ENCODE results near the gene MUC13. TPM values are rescaled to one million over a fixed set of nuclear protein-coding genes. Genes with fewer than 3 reads are reported as not detected.

MUC13 gene
- total RNA-seq, 1 donor from 2014 or later, result not detected

- Histone ChIP-seq H3K27ac (ENCODE audit: low read depth, low read length) (peak within 1 kb of the TSS; percentile 71), H3K4me1 (ENCODE audit: control insufficient read depth in 3 of 3, insufficient read depth in 3 of 3, low read length in 3 of 3) (peaks cover 11 to 15% (median 14%) of the 10 kb centered on the region in 3 donors), H3K9ac (ENCODE audit: low read depth in 1 of 3, low read length in 3 of 3) (peak within 1 kb of the TSS; percentile 74 to 83 (median 79)), H3K27me3 (ENCODE audit: control insufficient read depth in 3 of 3, insufficient read depth in 3 of 3, low read length in 3 of 3) (no peaks in the 10 kb centered on the region), H3K36me3 (ENCODE audit: control insufficient read depth in 3 of 3, insufficient read depth in 3 of 3, low read length in 3 of 3) (no peaks in the 10 kb centered on the region), H3K4me3 (ENCODE audit: low read length in 3 of 3) (peak within 1 kb of the TSS; percentile 69 to 76 (median 76)), H3K9me3 (ENCODE audit: control insufficient read depth in 3 of 3, low read length in 3 of 3) (no peaks in the 10 kb centered on the region)
Measured at GRCh38 chr3:124887177-124887931, 47.2 kb downstream of the MUC13 start, which contains the start of gene ITGB5. Gene ITGB5 (minus strand): TSS chr3:124887365. CDS start chr3:124887000, 365 bp downstream.

GRCh38 chr3:124886168-124887056, 48.1 kb downstream of the MUC13 start:
- Histone ChIP-seq H3K27me3 (ENCODE audit: control insufficient read depth in 3 of 3, insufficient read depth in 3 of 3, low read length in 3 of 3) (no peaks in the 10 kb centered on the region), H3K9me3 (ENCODE audit: control insufficient read depth in 3 of 3, low read length in 3 of 3) (no peaks in the 10 kb centered on the region), H3K4me1 (ENCODE audit: control insufficient read depth in 3 of 3, insufficient read depth in 3 of 3, low read length in 3 of 3) (peaks cover 11 to 17% (median 15%) of the 10 kb centered on the region in 3 donors), H3K9ac (ENCODE audit: low read depth in 1 of 3, low read length in 3 of 3) (peak overlapping the region; percentile 74 to 83 (median 77)), H3K36me3 (ENCODE audit: control insufficient read depth in 3 of 3, insufficient read depth in 3 of 3, low read length in 3 of 3) (no peaks in the 10 kb centered on the region), H3K27ac (ENCODE audit: low read depth, low read length) (peak overlapping the region; percentile 71), H3K4me3 (ENCODE audit: low read length in 3 of 3) (peak overlapping the region; percentile 71 to 76 (median 76))

- H3K27ac ChIP-seq (ENCODE audit: low read depth, low read length), result peak overlapping the region; percentile 23
- H3K9ac ChIP-seq (ENCODE audit: low read depth in 1 of 3, low read length in 3 of 3), result peak overlapping the region; percentile 61 to 83 (median 77)
- no peaks in the 10 kb centered on the region for H3K36me3 ChIP-seq (ENCODE audit: control insufficient read depth in 3 of 3, insufficient read depth in 3 of 3, low read length in 3 of 3)
- H3K4me1 ChIP-seq (ENCODE audit: control insufficient read depth in 3 of 3, insufficient read depth in 3 of 3, low read length in 3 of 3), result peaks cover 11 to 17% (median 15%) of the 10 kb centered on the region in 3 donors
- H3K27me3 ChIP-seq (ENCODE audit: control insufficient read depth in 3 of 3, insufficient read depth in 3 of 3, low read length in 3 of 3), result no peaks in the 10 kb centered on the region
- H3K4me3 ChIP-seq (ENCODE audit: low read length in 3 of 3), result peak overlapping the region; percentile 71 to 76 (median 76)
- H3K9me3 ChIP-seq (ENCODE audit: control insufficient read depth in 3 of 3, low read length in 3 of 3), result no peaks in the 10 kb centered on the region
Measured at GRCh38 chr3:124885466-124886167, 48.9 kb downstream of the MUC13 start.

- Histone ChIP-seq H3K4me1 (ENCODE audit: control insufficient read depth in 3 of 3, insufficient read depth in 3 of 3, low read length in 3 of 3) (peaks cover 11 to 17% (median 15%) of the 10 kb centered on the region in 3 donors), H3K4me3 (ENCODE audit: low read length in 3 of 3) (no peak overlapping the region), H3K36me3 (ENCODE audit: control insufficient read depth in 3 of 3, insufficient read depth in 3 of 3, low read length in 3 of 3) (no peaks in the 10 kb centered on the region), H3K27ac (ENCODE audit: low read depth, low read length) (no peak overlapping the region), H3K9ac (ENCODE audit: low read depth in 1 of 3, low read length in 3 of 3) (no peak overlapping the region), H3K27me3 (ENCODE audit: control insufficient read depth in 3 of 3, insufficient read depth in 3 of 3, low read length in 3 of 3) (no peaks in the 10 kb centered on the region), H3K9me3 (ENCODE audit: control insufficient read depth in 3 of 3, low read length in 3 of 3) (no peaks in the 10 kb centered on the region)
Measured at GRCh38 chr3:124884474-124885101, 50.0 kb downstream of the MUC13 start.

GRCh38 chr3:124883766-124884473, 50.6 kb downstream of the MUC13 start:
- Histone ChIP-seq H3K27me3 (ENCODE audit: control insufficient read depth in 3 of 3, insufficient read depth in 3 of 3, low read length in 3 of 3) (no peaks in the 10 kb centered on the region), H3K9me3 (ENCODE audit: control insufficient read depth in 3 of 3, low read length in 3 of 3) (no peaks in the 10 kb centered on the region), H3K9ac (ENCODE audit: low read depth in 1 of 3, low read length in 3 of 3) (no peak overlapping the region), H3K4me1 (ENCODE audit: control insufficient read depth in 3 of 3, insufficient read depth in 3 of 3, low read length in 3 of 3) (peaks cover 17 to 23% (median 21%) of the 10 kb centered on the region in 3 donors), H3K36me3 (ENCODE audit: control insufficient read depth in 3 of 3, insufficient read depth in 3 of 3, low read length in 3 of 3) (no peaks in the 10 kb centered on the region), H3K27ac (ENCODE audit: low read depth, low read length) (no peak overlapping the region), H3K4me3 (ENCODE audit: low read length in 3 of 3) (no peak overlapping the region)

- Histone ChIP-seq H3K4me3 (ENCODE audit: low read length in 3 of 3) (no peak overlapping the region), H3K27me3 (ENCODE audit: control insufficient read depth in 3 of 3, insufficient read depth in 3 of 3, low read length in 3 of 3) (no peaks in the 10 kb centered on the region), H3K9ac (ENCODE audit: low read depth in 1 of 3, low read length in 3 of 3) (no peak overlapping the region), H3K4me1 (ENCODE audit: control insufficient read depth in 3 of 3, insufficient read depth in 3 of 3, low read length in 3 of 3) (peaks cover 25 to 29% (median 29%) of the 10 kb centered on the region in 3 donors), H3K27ac (ENCODE audit: low read depth, low read length) (no peak overlapping the region), H3K36me3 (ENCODE audit: control insufficient read depth in 3 of 3, insufficient read depth in 3 of 3, low read length in 3 of 3) (no peaks in the 10 kb centered on the region), H3K9me3 (ENCODE audit: control insufficient read depth in 3 of 3, low read length in 3 of 3) (no peaks in the 10 kb centered on the region)
Measured at GRCh38 chr3:124882816-124883747, 51.5 kb downstream of the MUC13 start.

GRCh38 chr3:124881976-124882697, 52.4 kb downstream of the MUC13 start:
- no peaks in the 10 kb centered on the region for H3K36me3 ChIP-seq (ENCODE audit: control insufficient read depth in 3 of 3, insufficient read depth in 3 of 3, low read length in 3 of 3)
- no peaks in the 10 kb centered on the region for H3K9me3 ChIP-seq (ENCODE audit: control insufficient read depth in 3 of 3, low read length in 3 of 3)
- peak overlapping the region in 1 of 3 donors; percentile 16 for H3K9ac ChIP-seq (ENCODE audit: low read depth in 1 of 3, low read length in 3 of 3)
- H3K4me1 ChIP-seq (ENCODE audit: control insufficient read depth in 3 of 3, insufficient read depth in 3 of 3, low read length in 3 of 3), result peaks cover 28 to 36% (median 33%) of the 10 kb centered on the region in 3 donors
- no peak overlapping the region for H3K27ac ChIP-seq (ENCODE audit: low read depth, low read length)
- H3K27me3 ChIP-seq (ENCODE audit: control insufficient read depth in 3 of 3, insufficient read depth in 3 of 3, low read length in 3 of 3), result no peaks in the 10 kb centered on the region
- no peak overlapping the region for H3K4me3 ChIP-seq (ENCODE audit: low read length in 3 of 3)

- Histone ChIP-seq H3K9me3 (ENCODE audit: control insufficient read depth in 3 of 3, low read length in 3 of 3) (no peaks in the 10 kb centered on the region), H3K27me3 (ENCODE audit: control insufficient read depth in 3 of 3, insufficient read depth in 3 of 3, low read length in 3 of 3) (no peaks in the 10 kb centered on the region), H3K27ac (ENCODE audit: low read depth, low read length) (peak overlapping the region; percentile 42), H3K9ac (ENCODE audit: low read depth in 1 of 3, low read length in 3 of 3) (no peak overlapping the region), H3K4me1 (ENCODE audit: control insufficient read depth in 3 of 3, insufficient read depth in 3 of 3, low read length in 3 of 3) (peaks cover 21 to 35% (median 25%) of the 10 kb centered on the region in 3 donors), H3K4me3 (ENCODE audit: low read length in 3 of 3) (no peak overlapping the region), H3K36me3 (ENCODE audit: control insufficient read depth in 3 of 3, insufficient read depth in 3 of 3, low read length in 3 of 3) (no peaks in the 10 kb centered on the region)
Measured at GRCh38 chr3:124879337-124879680, 55.2 kb downstream of the MUC13 start.

Data from skeletal muscle tissue (tissue), 4 donors.